ENCODE measurements around the gene EPB41.
"Not testable (repeated sequence)": the region's sequence is repeated elsewhere in the genome, so short reads cannot be mapped to it uniquely, and the experiment has no call there.

The EPB41 gene

DNA sequence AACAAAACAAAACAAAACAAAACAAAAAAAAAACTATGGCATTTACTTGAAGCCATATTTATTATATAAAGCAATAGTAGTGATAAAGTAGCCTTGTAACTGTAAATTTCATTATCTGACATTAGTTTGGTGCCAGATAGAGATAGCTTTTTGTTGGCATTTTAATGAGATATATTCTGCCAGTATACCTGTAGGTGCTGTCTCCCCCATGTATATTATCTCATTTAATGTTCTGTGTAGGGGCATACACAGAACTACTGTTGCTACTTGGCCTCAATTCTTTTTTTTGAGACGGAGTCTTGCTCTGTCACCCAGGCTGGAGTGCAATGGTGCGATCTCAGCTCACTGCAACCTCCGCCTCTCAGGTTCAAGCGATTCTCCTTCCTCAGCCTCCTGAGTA, 141.9 kb downstream of the EPB41 start:
- no peak for DNase-seq

DNA sequence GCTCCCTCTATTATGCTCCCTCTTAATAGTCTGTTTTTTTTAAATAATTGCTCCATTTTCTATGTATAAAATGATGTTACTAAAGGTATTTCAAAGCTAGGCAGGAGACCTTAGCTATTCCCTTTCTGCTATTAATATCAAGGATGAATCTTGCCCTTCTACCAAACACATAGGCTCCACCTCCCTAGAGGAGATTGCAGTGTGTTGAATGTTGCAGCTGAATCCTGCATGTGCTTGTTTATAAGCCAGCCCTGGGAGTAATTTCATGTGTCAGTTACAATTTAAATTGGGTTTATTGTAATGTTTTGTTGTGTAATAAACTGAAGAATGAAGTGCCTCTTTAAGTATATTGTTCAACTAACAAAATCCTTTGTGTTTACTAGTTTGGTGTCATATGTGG, 143.3 kb downstream of the EPB41 start:
- no peak for DNase-seq

DNA sequence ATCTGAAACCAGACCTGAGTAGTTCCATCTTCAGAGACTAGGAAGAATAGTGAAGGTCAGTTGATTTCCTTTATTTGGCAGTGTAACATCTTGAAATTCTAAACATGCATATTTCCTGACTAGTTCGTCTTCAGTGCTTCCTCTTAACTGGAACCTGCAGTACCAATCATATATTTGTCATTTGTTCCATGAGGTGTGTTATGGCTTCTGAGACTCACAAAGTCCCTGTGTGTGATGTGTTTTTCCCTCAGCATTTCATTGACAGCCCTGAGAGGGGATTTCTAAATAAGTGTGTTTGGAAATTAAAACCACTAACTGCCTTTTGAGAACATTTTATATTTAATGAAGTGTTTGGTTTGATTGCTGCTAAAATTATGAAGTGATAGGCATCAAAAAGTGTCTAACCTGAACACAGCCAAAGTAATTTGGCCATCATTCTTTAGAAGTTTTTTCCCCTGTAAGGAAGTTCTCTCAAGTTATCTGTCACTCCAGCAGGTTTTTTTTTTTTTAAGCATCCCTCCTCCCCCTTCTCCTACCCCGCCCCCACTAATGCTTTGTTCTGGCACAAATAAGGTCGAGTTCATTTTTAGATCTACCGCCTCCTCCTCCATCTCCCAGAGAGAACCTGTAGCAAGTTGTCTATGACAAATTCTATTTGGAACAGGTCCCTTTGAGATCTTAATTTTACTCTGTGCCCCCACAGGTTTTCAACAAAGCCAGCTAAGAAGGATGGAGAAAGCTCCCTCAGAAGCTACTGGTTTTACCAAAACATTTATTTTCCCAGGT, 148.0 kb downstream of the EPB41 start:
- DNase-seq, result no peak

DNA sequence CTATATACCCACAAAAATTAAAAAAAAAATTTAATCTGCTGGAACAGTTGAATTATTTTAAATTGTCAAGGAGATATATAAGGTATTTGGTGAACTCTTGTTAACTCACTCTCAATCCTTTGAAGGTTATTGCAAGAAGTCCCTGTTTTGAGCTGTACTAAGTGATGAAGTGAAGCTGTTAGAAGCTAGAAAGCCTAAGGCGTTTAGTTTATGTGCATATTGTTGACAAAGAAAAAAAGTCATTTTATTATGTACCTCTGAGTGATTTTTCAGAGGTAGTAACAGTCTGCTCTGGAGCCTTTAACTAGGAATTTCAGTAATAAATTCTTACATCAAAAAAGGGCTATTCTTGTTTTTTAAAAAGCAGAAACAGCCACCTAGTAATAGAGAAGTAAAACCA, 149.7 kb downstream of the EPB41 start:
- DNase-seq, result no peak

GRCh38 chr1:29077155-29077554, 162.8 kb downstream of the EPB41 start:
- DNase-seq, result no peak

DNA sequence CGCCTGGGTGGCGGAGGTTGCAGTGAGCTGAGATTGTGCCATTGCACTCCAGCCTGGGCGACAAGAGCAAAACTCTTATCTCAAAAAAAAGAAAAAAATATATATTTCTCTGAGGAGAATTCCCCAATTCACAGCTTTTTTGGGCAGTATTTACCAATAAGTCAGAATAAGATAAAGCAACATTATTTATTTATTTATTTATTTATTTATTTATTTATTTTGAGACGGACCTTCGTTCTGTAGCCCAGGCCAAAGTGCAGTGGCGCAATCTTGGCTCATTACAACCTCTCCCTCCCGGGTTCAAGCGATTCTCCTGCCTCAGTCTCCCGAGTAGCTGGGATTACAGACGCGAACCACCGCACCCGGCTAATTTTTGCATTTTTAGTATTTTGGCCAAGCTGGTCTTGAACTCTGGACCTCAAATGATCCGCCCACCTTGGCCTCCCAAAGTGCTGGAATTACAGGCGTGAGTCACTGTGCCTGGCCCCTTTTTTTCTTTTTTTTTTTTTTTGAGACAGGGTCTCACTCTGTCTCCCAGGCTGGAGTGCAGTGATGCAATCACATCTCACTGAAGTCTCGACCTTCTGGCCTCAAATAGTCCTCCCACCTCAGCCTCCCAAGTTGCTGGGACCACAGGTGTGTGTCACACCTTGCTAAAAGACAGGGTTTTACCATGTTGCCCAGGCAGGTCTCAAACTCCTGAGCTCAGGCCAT, 165.7 kb downstream of the EPB41 start:
- not testable (repeated sequence) for DNase-seq

DNA sequence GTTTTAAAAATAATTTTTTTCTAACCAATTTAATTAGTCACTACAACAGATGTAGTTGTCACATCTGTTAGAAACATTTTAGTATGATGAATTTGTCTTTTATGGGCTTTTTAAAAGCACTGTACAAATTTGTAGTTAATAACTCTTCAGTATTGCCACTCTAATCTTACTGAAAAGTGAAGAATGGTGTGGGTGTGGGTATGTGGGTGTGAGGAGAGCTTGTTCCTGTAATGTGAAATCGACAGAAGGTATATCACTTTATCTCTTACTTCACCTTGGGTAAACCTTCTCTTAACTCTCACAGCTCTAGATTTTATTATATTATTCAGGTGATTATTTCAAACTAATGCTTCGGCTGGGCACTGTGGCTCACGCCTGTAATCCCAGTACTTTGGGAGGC, 166.8 kb downstream of the EPB41 start:
- DNase-seq, result no peak

DNA sequence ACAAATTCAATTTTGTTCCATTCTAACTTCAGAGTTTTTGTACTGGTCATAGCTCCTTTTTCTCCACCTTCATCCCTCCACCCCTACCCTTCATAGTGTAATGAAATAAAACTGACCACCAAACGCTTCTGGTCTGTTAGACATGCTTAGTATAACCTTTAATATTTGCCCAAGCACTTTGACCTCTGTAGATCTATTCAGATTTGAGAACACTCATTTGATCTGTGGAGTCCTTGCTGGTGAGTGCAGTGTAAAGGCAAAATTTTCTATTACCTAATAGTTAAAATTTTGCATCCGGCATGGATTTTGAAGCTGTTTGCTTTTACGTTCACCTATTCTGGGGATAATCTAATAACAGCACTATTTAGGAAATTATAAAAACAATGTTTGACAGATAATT, 168.2 kb downstream of the EPB41 start:
- DNase-seq, result no peak

GRCh38 chr1:29083317-29084195, 169.2 kb downstream of the EPB41 start:
- no peak for DNase-seq

- DNase-seq, result no peak
Observed at GRCh38 chr1:29084196-29084521, 169.8 kb downstream of the EPB41 start.

- no peak for DNase-seq
Observed at GRCh38 chr1:29090937-29091618, 176.7 kb downstream of the EPB41 start.

GRCh38 chr1:29092704-29093103, 178.3 kb downstream of the EPB41 start:
- DNase-seq, result not testable (repeated sequence)

DNA sequence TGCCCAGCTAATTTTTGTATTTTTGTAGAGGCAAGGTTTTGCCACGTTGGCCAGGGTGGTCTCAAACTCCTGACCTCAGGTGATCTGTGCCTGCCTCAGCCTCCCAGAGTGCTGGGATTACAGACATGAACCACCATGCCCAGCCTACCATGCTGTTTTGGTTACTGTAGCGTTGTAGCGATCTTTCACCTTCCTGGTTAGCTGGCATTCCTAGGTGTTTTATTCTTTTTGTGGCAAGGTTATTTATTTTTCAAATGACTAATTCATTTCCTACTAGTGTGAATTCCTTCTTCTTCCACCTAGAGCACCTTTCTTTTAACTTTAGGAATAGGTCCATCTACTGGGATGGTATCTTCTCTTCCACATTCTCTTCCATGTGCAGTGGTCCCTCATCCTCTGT, 180.1 kb downstream of the EPB41 start:
- DNase-seq, result no peak

DNA sequence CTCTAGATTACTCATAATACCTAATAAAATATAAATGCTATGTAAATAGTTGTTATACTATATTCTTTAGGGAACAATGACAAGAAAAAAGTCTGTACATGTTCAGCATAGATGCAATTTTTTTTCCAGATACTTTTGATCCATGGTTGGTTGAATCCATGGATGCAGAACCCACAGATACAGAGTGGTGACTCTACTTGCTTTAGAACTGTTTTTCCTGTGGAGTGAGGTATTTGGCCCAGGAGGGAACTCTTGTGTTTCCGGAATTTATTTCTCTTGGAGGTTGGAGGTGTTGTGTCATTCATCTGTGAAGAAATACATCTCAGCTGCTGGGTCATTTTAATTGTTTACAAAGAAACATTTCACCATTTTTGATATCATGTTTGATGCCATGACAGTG, 180.6 kb downstream of the EPB41 start:
- no peak for DNase-seq

DNA sequence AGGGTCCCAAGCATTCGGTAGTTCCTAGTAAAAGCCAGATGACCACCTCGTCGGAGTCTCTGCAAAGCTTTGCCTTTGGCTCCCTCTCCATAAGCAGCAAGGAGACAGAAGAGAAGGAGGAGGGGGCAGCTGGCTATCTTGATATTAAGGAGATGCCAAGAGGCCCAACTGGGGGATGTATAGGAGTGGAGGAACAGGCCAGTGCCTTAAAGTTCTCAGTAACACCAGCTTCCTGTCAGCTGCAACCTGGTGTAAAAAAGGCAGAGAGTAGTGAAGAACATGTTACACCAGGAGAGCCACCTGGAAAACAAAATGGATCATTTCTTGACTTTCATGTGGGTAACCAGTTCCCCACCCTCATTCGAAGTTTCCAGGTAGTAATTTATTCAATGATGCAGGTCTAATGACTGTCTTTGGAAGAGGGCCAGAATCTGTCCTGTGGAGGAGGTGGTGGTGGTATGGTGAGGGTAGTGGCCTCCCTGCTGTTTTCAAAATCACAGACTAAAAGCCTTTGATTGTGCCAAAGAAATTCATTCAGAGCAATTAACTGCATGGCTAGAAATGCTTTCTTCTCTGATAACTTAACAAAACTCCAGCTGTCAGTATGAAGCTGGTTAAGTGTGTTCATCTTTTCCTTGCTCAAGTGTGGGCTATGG, 182.0 kb downstream of the EPB41 start:
- DNase-seq, result no peak

GRCh38 chr1:29099286-29099685, 184.9 kb downstream of the EPB41 start:
- no peak for DNase-seq

GRCh38 chr1:29100487-29100886, 186.1 kb downstream of the EPB41 start:
- no peak for DNase-seq

GRCh38 chr1:29105822-29106221, 191.5 kb downstream of the EPB41 start:
- DNase-seq, result no peak

DNA sequence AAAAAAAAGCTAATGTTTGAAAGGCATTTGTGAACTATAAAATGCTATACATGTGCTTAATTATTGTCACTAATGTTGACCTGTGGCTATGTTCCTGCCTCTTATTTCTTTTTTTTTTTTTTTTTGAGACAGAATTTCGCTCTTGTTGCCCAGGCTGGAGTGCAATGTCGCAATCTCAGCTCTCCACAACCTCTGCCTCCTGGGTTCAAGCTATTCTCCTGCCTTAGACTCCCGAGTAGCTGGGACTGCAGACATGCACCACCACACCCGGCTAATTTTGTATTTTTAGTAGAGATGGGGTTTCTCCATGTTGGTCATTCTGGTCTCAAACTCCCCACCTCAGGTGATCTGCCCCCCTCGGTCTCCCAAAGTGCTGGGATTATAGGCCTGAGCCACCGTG, 193.7 kb downstream of the EPB41 start:
- not testable (repeated sequence) for DNase-seq

GRCh38 chr1:29112705-29113412, 198.5 kb downstream of the EPB41 start:
- no peak for DNase-seq

DNA sequence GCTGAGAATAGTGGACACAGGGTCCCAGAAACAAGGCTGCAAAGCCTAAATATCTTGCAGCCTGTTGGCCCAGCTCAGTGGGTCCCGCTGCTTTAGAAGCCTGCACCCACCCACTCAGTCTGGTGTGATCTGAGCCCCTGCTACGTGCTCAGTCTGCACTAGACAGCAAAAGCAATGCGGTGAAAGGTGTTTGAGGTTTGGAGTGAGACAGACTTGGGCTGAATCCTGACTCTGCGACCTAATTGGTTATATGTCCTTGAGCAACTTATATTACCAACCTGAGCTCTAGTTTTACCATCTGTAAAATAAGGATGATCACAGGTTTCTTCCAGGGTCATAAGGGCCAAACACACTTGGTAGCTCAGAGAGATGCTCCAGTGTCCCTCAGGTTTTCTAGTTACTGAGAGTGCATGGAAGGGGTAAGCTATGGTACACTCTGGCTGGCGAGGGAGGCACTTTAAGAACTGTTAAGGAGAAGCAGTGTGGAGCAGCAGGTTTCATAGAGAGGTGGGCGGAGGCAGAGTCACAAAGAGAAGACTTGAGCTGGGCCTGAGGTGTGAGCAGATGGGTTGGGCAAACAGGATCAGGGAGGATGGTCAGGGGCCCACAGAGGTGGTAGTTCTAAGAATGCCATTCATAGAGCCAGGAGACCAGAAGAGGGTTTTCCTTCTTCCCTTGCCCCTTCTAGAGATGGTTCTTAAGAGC, 199.2 kb downstream of the EPB41 start:
- DNase-seq, result no peak

Measured in effector CD4-positive, alpha-beta T cell (primary cell).